NCI-H1436 treated with DMSO at 0.1 percent for 48 hours (cell line): Measurements from ENCODE around the gene NPIPB12.
"Not testable (repeated sequence)": the region's sequence is repeated elsewhere in the genome, so short reads cannot be mapped to it uniquely, and the experiment has no call there.

Source experiments
- DNase-seq: peaks from one replicate; lab custom pipeline; 2025; lab: John Stamatoyannopoulos, UW

Gene NPIPB12

GRCh38 chr16:29506308-29506707 is at the start of gene NPIPB12:
Gene NPIPB12, minus strand, starts transcription at chr16:29506408.
- not testable (repeated sequence) for DNase-seq

- DNase-seq: not testable (repeated sequence)
Observed at GRCh38 chr16:29521520-29521919, 15.3 kb upstream of the NPIPB12 start.

GRCh38 chr16:29482276-29482675 is 23.9 kb downstream of the NPIPB12 start:
- DNase-seq: not testable (repeated sequence)

- not testable (repeated sequence) for DNase-seq
Observed at GRCh38 chr16:29472065-29472464, 34.1 kb downstream of the NPIPB12 start.

GRCh38 chr16:29469660-29470059 is 36.5 kb downstream of the NPIPB12 start:
- DNase-seq: not testable (repeated sequence)

GRCh38 chr16:29467654-29468366 is 38.4 kb downstream of the NPIPB12 start:
- not testable (repeated sequence) for DNase-seq

- not testable (repeated sequence) for DNase-seq
Observed at GRCh38 chr16:29466904-29467303, 39.3 kb downstream of the NPIPB12 start.

GRCh38 chr16:29465985-29466824 is 40.0 kb downstream of the NPIPB12 start:
- not testable (repeated sequence) for DNase-seq

- DNase-seq: not testable (repeated sequence)
Observed at GRCh38 chr16:29460647-29461030, 45.6 kb downstream of the NPIPB12 start.

- not testable (repeated sequence) for DNase-seq
Observed at GRCh38 chr16:29459706-29460646, 46.2 kb downstream of the NPIPB12 start, which contains the start of gene SULT1A4. Gene SULT1A4, plus strand, starts transcription at chr16:29459913. Its CDS starts 1,473 bp downstream, at chr16:29461386.

GRCh38 chr16:29457660-29458059 is 48.5 kb downstream of the NPIPB12 start:
- DNase-seq: not testable (repeated sequence)

GRCh38 chr16:29454828-29455227 is 51.4 kb downstream of the NPIPB12 start:
- not testable (repeated sequence) for DNase-seq

- not testable (repeated sequence) for DNase-seq
Observed at GRCh38 chr16:29454269-29454668, 51.9 kb downstream of the NPIPB12 start, which contains the start of the genes BOLA2 and SLX1B. Gene BOLA2, minus strand, starts transcription at chr16:29454351. Its CDS starts 98 bp downstream, at chr16:29454253. Gene SLX1B, plus strand, starts transcription at chr16:29454533.

- not testable (repeated sequence) for DNase-seq
Observed at GRCh38 chr16:29453754-29454153, 52.5 kb downstream of the NPIPB12 start.
